Kidney (tissue), 14 donors: ENCODE results near the gene PEAK3. TPM values are rescaled to one million over a fixed set of nuclear protein-coding genes. Genes with fewer than 3 reads are reported as not detected.

Source experiments
- DNase-seq, 5 donors: peaks; one replicate each; pipeline ENCODE4 v3.0.0-alpha.2; 2013 to 2020
- FAIRE-seq: peaks from 2 replicates; lab custom pipeline; 2012; peaks lifted over from hg19 to GRCh38; lab: Jason Lieb, UNC
- H3K27ac ChIP-seq, 2 donors: one replicate each; pipeline ENCODE4 v1.7.0; 2013; ENCODE audit warnings: low read depth in 2 of 2, low read length in 2 of 2, inconsistent platforms in 1 of 2
- H3K27me3 ChIP-seq: one replicate; pipeline ENCODE4 v1.7.1; 2013; ENCODE audit warnings: low read length, inconsistent platforms; ENCODE audit not compliant: control insufficient read depth, insufficient read depth
- H3K36me3 ChIP-seq, 3 donors: one replicate each; pipeline versions ENCODE4 v1.7.0 to v1.7.1; 2013; ENCODE audit warnings: low read length in 3 of 3, control low read depth in 1 of 3, inconsistent platforms in 1 of 3; ENCODE audit not compliant: insufficient read depth in 3 of 3, control insufficient read depth in 2 of 3
- H3K4me1 ChIP-seq, 3 donors: one replicate each; pipeline versions ENCODE4 v1.7.0 to v1.7.1; 2013; ENCODE audit warnings: low read length in 3 of 3, inconsistent platforms in 1 of 3, low read depth in 1 of 3; ENCODE audit not compliant: control insufficient read depth in 2 of 3, insufficient read depth in 2 of 3
- H3K4me3 ChIP-seq, 3 donors: one replicate each; pipeline versions ENCODE4 v1.7.0 to v1.8.1; 2013; ENCODE audit warnings: low read length in 3 of 3, control low read depth in 1 of 3, inconsistent platforms in 1 of 3
- H3K9ac ChIP-seq, 3 donors: one replicate each; pipeline versions ENCODE4 v1.7.0 to v1.7.1; 2013; ENCODE audit warnings: low read length in 3 of 3, control low read depth in 1 of 3, inconsistent platforms in 1 of 3
- H3K9me3 ChIP-seq, 3 donors: one replicate each; pipeline versions ENCODE4 v1.7.0 to v1.7.1; 2013; ENCODE audit warnings: low read length in 3 of 3, control low read depth in 1 of 3, inconsistent platforms in 1 of 3; ENCODE audit not compliant: control insufficient read depth in 2 of 3, insufficient read depth in 1 of 3
- CTCF ChIP-seq: IDR thresholded peaks from 3 replicates; pipeline ENCODE4 v1.5.1; 2012; ENCODE audit warnings: mild to moderate bottlenecking, moderate library complexity, borderline replicate concordance; ENCODE audit not compliant: insufficient read depth; ENCODE audit errors: extremely low read depth
- intact Hi-C: fragments of 100-400 bp; cut with DNase I; formaldehyde crosslinking; loops from one replicate; pipeline ENCODE4 v1.11.1; 2022
- polyA plus RNA-seq: library from polyadenylated mRNA; stranded (reverse); fragments of 350-450 nt; fragmentation: Illumina TruSeq; extraction: RNeasy Lipid Tissue Mini Kit (QIAGEN cat#74804); gene quantifications from one replicate; pipeline ENCODE4 v1.2.3, GENCODE V29; 2014; ENCODE audit warnings: low read depth, low replicate concordance; ENCODE audit not compliant: insufficient read depth
- total RNA-seq: library from RNA; stranded (reverse); fragmentation: NEBNext Ultra II Directional; extraction: Animal tissue kit (Norgen Biotek cat#: 25700); gene quantifications from one replicate; pipeline ENCODE4 v1.2.1, GENCODE V29; 2021
- donor health status: control.
- donor health status: control.
- donor health status: control.
- donor health status: control.
- donor health status: control.
- donor health status: DM: yes; HTN: yes; CAD: no.
- donor health status: Normal renal cell carcinoma (clear cell type).

The PEAK3 gene
- total and polyA plus RNA-seq, 2 donors from 2014 or later: 2.1 TPM; not detected in 1

GRCh38 chr19:2227415-2228156 is 54.4 kb downstream of the PEAK3 start:
- DNase-seq: no peak
- no peak overlapping the region for H3K27ac ChIP-seq

GRCh38 chr19:2226840-2227360 is 55.1 kb downstream of the PEAK3 start:
- DNase-seq: no peak
- H3K27me3 ChIP-seq: no peaks in the 10 kb centered on the region
- intact Hi-C loops: no loop called here
- H3K27ac ChIP-seq: no peak overlapping the region
- peaks cover 0 to 7% (median 0%) of the 10 kb centered on the region in 3 donors for H3K4me1 ChIP-seq
- no peaks in the 10 kb centered on the region for H3K9me3 ChIP-seq
- no peak for FAIRE-seq
- peaks cover 0 to 11% (median 3%) of the 10 kb centered on the region in 3 donors for H3K36me3 ChIP-seq
- no peak for TF ChIP-seq CTCF
- no peak overlapping the region for H3K9ac ChIP-seq
- H3K4me3 ChIP-seq: no peak overlapping the region

More at GRCh38 chr19:2227415-2228156, 54.4 kb downstream of the PEAK3 start:
- H3K4me3 ChIP-seq: no peak overlapping the region
- no peak for FAIRE-seq
- no peak for TF ChIP-seq CTCF
- H3K9ac ChIP-seq: no peak overlapping the region
- H3K9me3 ChIP-seq: no peaks in the 10 kb centered on the region
- H3K36me3 ChIP-seq: peaks cover 0 to 11% (median 3%) of the 10 kb centered on the region in 3 donors
- intact Hi-C loops: no loop called here
- peaks cover 0 to 7% (median 0%) of the 10 kb centered on the region in 3 donors for H3K4me1 ChIP-seq
- no peaks in the 10 kb centered on the region for H3K27me3 ChIP-seq

GRCh38 chr19:2226051-2226839 is 55.7 kb downstream of the PEAK3 start:
- TF ChIP-seq CTCF: no peak
- peaks cover 0 to 11% (median 0%) of the 10 kb centered on the region in 3 donors for H3K36me3 ChIP-seq
- H3K9me3 ChIP-seq: no peaks in the 10 kb centered on the region
- no peak overlapping the region for H3K4me3 ChIP-seq
- no peak for DNase-seq
- intact Hi-C loops: no loop called here
- no peaks in the 10 kb centered on the region for H3K27me3 ChIP-seq
- no peak overlapping the region for H3K9ac ChIP-seq
- H3K27ac ChIP-seq: no peak overlapping the region
- no peak for FAIRE-seq
- peaks cover 0 to 10% (median 0%) of the 10 kb centered on the region in 3 donors for H3K4me1 ChIP-seq
